Measurements from ENCODE around the gene MOB1B.

DNA sequence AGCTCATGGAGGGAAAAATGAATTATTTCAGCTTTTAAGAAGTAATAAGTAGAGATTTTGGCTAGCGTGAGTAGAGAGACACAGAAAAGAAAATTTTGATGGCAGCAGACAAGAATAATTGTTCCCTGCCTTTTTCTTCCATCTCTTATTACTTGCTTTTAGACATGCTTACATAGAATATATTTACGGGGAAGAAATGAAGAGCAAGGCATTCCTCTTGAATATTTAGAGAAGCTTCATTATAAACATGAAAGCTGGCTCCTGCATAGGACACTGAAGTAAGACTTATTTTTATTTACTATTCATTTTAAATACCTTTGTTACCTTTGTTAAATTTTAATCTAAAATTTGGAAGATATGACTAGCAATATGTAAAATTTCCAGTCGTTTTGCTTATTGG, 123.5 kb downstream of the MOB1B start:
- TF ChIP-seq LEF1 (IDR thresholded peaks at IDR 0.05; ENCODE audit: borderline replicate concordance) (no peak), L3MBTL2 (conservative IDR thresholded peaks at IDR 0.05) (no peak), CTBP1 (IDR thresholded peaks at IDR 0.05; ENCODE audit: borderline replicate concordance) (no peak), TARDBP (IDR thresholded peaks at IDR 0.05) (no peak), SP1 (IDR thresholded peaks at IDR 0.05) (no peak), BHLHE40 (IDR thresholded peaks at IDR 0.05; ENCODE audit: borderline replicate concordance) (no peak), ELF4 (IDR thresholded peaks at IDR 0.05) (no peak)

Data from HEK293T (cell line).